Endothelial cell of umbilical vein (primary cell): ENCODE results near the gene SIRPD. TPM values are rescaled to one million over a fixed set of nuclear protein-coding genes. Genes with fewer than 3 reads are reported as not detected.

Source experiments
- BruUV-seq: library from RNA; stranded (reverse); fragments of 400-500 nt; replicated peaks from 2 replicates; lab custom pipeline; 2021; lab: Mats Ljungman, UMichigan
- CTCF ChIA-PET: fragments of 300-600, 350-600 bp; sonication (Branson Sonifier 250); formaldehyde crosslinking; loops from one replicate; lab custom pipeline; 2021; ENCODE audit warnings: antibody characterized with exemption, inconsistent platforms; lab: Charles Lee
- POLR2A ChIA-PET: fragments of 300-600, 350-600 bp; sonication (Branson Sonifier 250); formaldehyde crosslinking; loops from one replicate; lab custom pipeline; 2021; ENCODE audit warnings: antibody characterized with exemption, inconsistent platforms; lab: Charles Lee
- DNase-seq: peaks from one replicate; pipeline ENCODE4 v3.0.0-alpha.2; 2011; ENCODE audit warnings: low read depth, low spot score
- FAIRE-seq: peaks from 2 replicates; lab custom pipeline; 2011; peaks lifted over from hg19 to GRCh38; lab: Jason Lieb, UNC
- H2AFZ ChIP-seq: 2 replicates; pipeline ENCODE4 v1.6.0; 2012; ENCODE audit warnings: low read depth, low read length, control low read depth, inconsistent platforms
- H3K27ac ChIP-seq: 2 replicates; pipeline ENCODE4 v1.5.1; 2011; ENCODE audit warnings: low read depth, mild to moderate bottlenecking, control low read depth, low read length, moderate library complexity; ENCODE audit not compliant: insufficient read depth
- H3K27me3 ChIP-seq, 2 experiments: 2 replicates each; pipeline versions ENCODE4 v1.6.0 to v1.6.1; 2011; ENCODE audit warnings: low read length in 2 of 2, mixed read lengths in 1 of 2; ENCODE audit not compliant: control insufficient read depth in 2 of 2, insufficient read depth in 2 of 2
- H3K36me3 ChIP-seq, 2 experiments: 2 replicates in 1 of 2; 3 replicates in 1 of 2; pipeline ENCODE4 v1.5.1; 2011; ENCODE audit warnings: low read length in 2 of 2, mild to moderate bottlenecking in 1 of 2, moderate library complexity in 1 of 2; ENCODE audit not compliant: control insufficient read depth in 2 of 2, insufficient read depth in 2 of 2; ENCODE audit errors: extremely low read depth in 1 of 2
- H3K4me1 ChIP-seq: 3 replicates; pipeline ENCODE4 v1.5.1; 2011; ENCODE audit warnings: mild to moderate bottlenecking, low read length; ENCODE audit not compliant: control insufficient read depth, insufficient read depth; ENCODE audit errors: extremely low read depth
- H3K4me2 ChIP-seq: 2 replicates; pipeline ENCODE4 v1.6.1; 2011; ENCODE audit warnings: low read length, control low read depth, mixed read lengths; ENCODE audit not compliant: insufficient read depth
- H3K4me3 ChIP-seq, 3 experiments: fragments of 200-600 bp in 1 of 3; sonication (generic), shearing (Covaris generic) in 1 of 3; replicated peaks in 1 of 3; 2 replicates each; pipeline ENCODE4 v1.5.1; 2011 to 2016; ENCODE audit warnings: control low read depth in 3 of 3, low read length in 3 of 3, mild to moderate bottlenecking in 2 of 3, inconsistent platforms in 1 of 3, low read depth in 1 of 3, moderate library complexity in 1 of 3; ENCODE audit not compliant: insufficient read depth in 1 of 3
- H3K79me2 ChIP-seq: 2 replicates; pipeline ENCODE4 v1.6.0; 2012; ENCODE audit warnings: low read length, inconsistent platforms; ENCODE audit not compliant: control insufficient read depth, insufficient read depth
- H3K9ac ChIP-seq: replicated peaks from 2 replicates; pipeline ENCODE3; 2011; ENCODE audit warnings: low read length, control low read depth; ENCODE audit not compliant: insufficient read depth; ENCODE audit errors: extremely low read depth
- H3K9me1 ChIP-seq: replicated peaks from 3 replicates; pipeline ENCODE4 v1.6.0; 2011; ENCODE audit warnings: mild to moderate bottlenecking, low read length; ENCODE audit not compliant: control insufficient read depth, insufficient read depth; ENCODE audit errors: extremely low read depth
- H3K9me3 ChIP-seq: replicated peaks from 2 replicates; pipeline ENCODE4 v1.5.1; 2012; ENCODE audit warnings: low read length, inconsistent platforms; ENCODE audit not compliant: control insufficient read depth, insufficient read depth
- H4K20me1 ChIP-seq: replicated peaks from 2 replicates; pipeline ENCODE3; 2011; ENCODE audit warnings: mild to moderate bottlenecking, low read length; ENCODE audit not compliant: control insufficient read depth, insufficient read depth; ENCODE audit errors: extremely low read depth
- EZH2 ChIP-seq: IDR thresholded peaks from 2 replicates; pipeline ENCODE4 v1.6.1; 2012; ENCODE audit warnings: borderline replicate concordance, low read depth, mild to moderate bottlenecking, moderate library complexity, low read length, inconsistent platforms; ENCODE audit not compliant: severe bottlenecking
- FOS ChIP-seq: IDR thresholded peaks from 2 replicates; pipeline ENCODE4 v1.6.1; 2011; ENCODE audit warnings: mild to moderate bottlenecking, low read length, moderate library complexity, borderline replicate concordance; ENCODE audit not compliant: insufficient read depth
- GATA2 ChIP-seq: IDR thresholded peaks from 2 replicates; pipeline ENCODE4 v1.7.0; 2011; ENCODE audit warnings: low read depth, mild to moderate bottlenecking, moderate library complexity, mixed read lengths, low read length; ENCODE audit not compliant: insufficient read length, insufficient read depth
- JUN ChIP-seq: IDR thresholded peaks from 2 replicates; pipeline ENCODE4 v1.6.1; 2011; ENCODE audit warnings: borderline replicate concordance, low read depth; ENCODE audit not compliant: insufficient read length, insufficient read depth
- MYC ChIP-seq: IDR thresholded peaks from one replicate; pipeline ENCODE4 v1.6.1; 2011; ENCODE audit warnings: mild to moderate bottlenecking, low read depth, low read length
- POLR2A ChIP-seq: IDR thresholded peaks from 2 replicates; pipeline ENCODE4 v1.6.1; 2012; ENCODE audit warnings: low read depth, mild to moderate bottlenecking, control low read depth, low read length
- POLR2AphosphoS5 ChIP-seq: IDR thresholded peaks from 2 replicates; pipeline ENCODE4 v1.6.1; 2012; ENCODE audit warnings: low read depth, mild to moderate bottlenecking, control low read depth, low read length, moderate library complexity; ENCODE audit not compliant: insufficient read depth
- dilution Hi-C: fragments of 300-500 bp; cut with MboI; formaldehyde crosslinking; loops from one replicate; pipeline ENCODE4 v1.15.0; 2019; ENCODE audit warnings: low sequenced_read_pairs; ENCODE audit not compliant: extremely low pct_ligation_motif_present
- intact Hi-C: fragments of 100-400 bp; cut with micrococcal nuclease; formaldehyde crosslinking; loops from one replicate; pipeline ENCODE4 v1.10.0; 2022
- polyA plus RNA-seq, 4 experiments: library from polyadenylated mRNA; depleted of rRNA in 3 of 4; stranded (reverse) in 3 of 4; unstranded in 1 of 4; fragments of >200 nt; gene quantifications; 2 replicates each; pipeline versions ENCODE4 v1.2.1 to v1.2.3, GENCODE V29; 2011 to 2012; ENCODE audit warnings: missing spikeins in 1 of 4
- total RNA-seq: library from RNA; stranded (reverse); gene quantifications from 2 replicates; pipeline ENCODE4 v1.2.3, GENCODE V29; 2021
- TF ChIP-seq, protein P1 (sequence below), 2 donors: IDR thresholded peaks; 1 replicate in 1 of 2; 2 replicates in 1 of 2; pipeline ENCODE4 v1.5.1; 2011; ENCODE audit warnings: low read length in 2 of 2, mild to moderate bottlenecking in 2 of 2, moderate library complexity in 2 of 2, control low read depth in 1 of 2, inconsistent platforms in 1 of 2, low read depth in 1 of 2; ENCODE audit not compliant: insufficient read depth in 1 of 2; ENCODE audit errors: extremely low read depth in 1 of 2
- TF ChIP-seq, protein P2 (sequence below): IDR thresholded peaks from 2 replicates; pipeline ENCODE4 v1.6.1; 2011; ENCODE audit not compliant: insufficient read depth, insufficient read length

Gene SIRPD
- total and polyA plus RNA-seq, 2 donors (not counting 3 experiments of a cell fraction or from before 2014, with no cell fraction given) = not detected

DNA sequence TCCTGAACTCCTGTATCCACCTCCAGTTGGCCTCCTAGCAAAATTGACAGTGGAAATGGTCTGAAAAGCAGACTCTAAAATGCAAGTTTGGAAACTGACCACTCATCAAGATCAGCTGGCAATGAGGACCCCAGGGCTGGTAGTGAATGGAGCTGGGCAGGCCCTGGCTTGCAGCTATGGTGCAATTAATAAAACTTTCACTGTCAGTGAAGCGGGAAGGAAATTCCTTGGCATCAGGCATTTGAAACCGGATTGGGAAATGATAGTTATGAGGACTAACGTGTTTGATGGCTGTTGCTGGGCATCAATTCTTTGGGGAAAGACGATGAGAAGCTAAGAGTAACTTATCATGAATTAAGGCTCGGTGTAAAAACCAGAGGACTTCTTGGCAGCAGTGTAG is 43.2 kb upstream of the SIRPD start:
- Histone ChIP-seq H3K79me2 (no peaks in the 10 kb centered on the region), H4K20me1 (no peaks in the 10 kb centered on the region), H3K9ac (no peak overlapping the region), H3K9me1 (no peaks in the 10 kb centered on the region), H3K9me3 (no peaks in the 10 kb centered on the region), H3K27ac (no peak overlapping the region), H2AFZ (no peak overlapping the region), H3K4me2 (no peak overlapping the region), H3K36me3 (no peaks in the 10 kb centered on the region), H3K27me3 (no peaks in the 10 kb centered on the region), H3K4me3 (no peak overlapping the region), H3K4me1 (no peaks in the 10 kb centered on the region)
- intact Hi-C loops (no loop called here), dilution Hi-C loops (no loop called here)
- ChIA-PET CTCF (no interaction called here), POLR2A (no interaction called here)
- TF ChIP-seq MYC (no peak), FOS (no peak)
- TF ChIP-seq, protein P1, sequence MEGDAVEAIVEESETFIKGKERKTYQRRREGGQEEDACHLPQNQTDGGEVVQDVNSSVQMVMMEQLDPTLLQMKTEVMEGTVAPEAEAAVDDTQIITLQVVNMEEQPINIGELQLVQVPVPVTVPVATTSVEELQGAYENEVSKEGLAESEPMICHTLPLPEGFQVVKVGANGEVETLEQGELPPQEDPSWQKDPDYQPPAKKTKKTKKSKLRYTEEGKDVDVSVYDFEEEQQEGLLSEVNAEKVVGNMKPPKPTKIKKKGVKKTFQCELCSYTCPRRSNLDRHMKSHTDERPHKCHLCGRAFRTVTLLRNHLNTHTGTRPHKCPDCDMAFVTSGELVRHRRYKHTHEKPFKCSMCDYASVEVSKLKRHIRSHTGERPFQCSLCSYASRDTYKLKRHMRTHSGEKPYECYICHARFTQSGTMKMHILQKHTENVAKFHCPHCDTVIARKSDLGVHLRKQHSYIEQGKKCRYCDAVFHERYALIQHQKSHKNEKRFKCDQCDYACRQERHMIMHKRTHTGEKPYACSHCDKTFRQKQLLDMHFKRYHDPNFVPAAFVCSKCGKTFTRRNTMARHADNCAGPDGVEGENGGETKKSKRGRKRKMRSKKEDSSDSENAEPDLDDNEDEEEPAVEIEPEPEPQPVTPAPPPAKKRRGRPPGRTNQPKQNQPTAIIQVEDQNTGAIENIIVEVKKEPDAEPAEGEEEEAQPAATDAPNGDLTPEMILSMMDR (IDR thresholded peaks at IDR 0.05; ENCODE audit: extremely low read depth in 1 of 2, insufficient read depth in 1 of 2, low read depth in 1 of 2, low read length in 2 of 2) = no peak
- DNase-seq (no peak), FAIRE-seq (no peak)
- BruUV-seq = no TSS peak

DNA sequence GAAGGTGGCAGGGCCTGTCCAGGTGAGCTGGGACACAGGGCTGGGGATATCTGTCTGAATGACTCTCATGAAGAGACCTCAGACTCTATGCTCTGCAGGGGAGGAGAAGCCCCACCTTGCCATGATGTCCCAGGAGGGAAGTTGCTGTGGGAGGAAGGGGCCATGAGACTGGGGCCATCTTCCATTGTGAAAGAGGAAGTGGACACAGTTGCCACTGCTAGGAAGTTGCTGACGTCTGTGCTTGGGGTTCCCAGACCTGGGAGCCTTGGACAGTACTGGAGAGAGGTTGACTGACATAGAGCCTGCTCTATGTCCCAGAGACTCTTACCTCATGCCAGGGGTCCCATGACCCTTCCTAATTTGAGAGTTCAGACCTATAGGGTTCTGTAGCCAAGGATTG is 37.8 kb upstream of the SIRPD start:
- no peak overlapping the region for H3K4me3 ChIP-seq
- no peaks in the 10 kb centered on the region for H3K9me1 ChIP-seq
- no peaks in the 10 kb centered on the region for H3K27me3 ChIP-seq
- no peaks in the 10 kb centered on the region for H4K20me1 ChIP-seq
- no peaks in the 10 kb centered on the region for H3K9me3 ChIP-seq
- FAIRE-seq = no peak
- no peak overlapping the region for H2AFZ ChIP-seq
- dilution Hi-C loops (no loop called here), intact Hi-C loops (no loop called here)
- no TSS peak for BruUV-seq
- H3K9ac ChIP-seq = no peak overlapping the region
- no peaks in the 10 kb centered on the region for H3K4me1 ChIP-seq
- H3K79me2 ChIP-seq = no peaks in the 10 kb centered on the region
- no peak overlapping the region for H3K4me2 ChIP-seq
- no peak overlapping the region for H3K27ac ChIP-seq
- no peaks in the 10 kb centered on the region for H3K36me3 ChIP-seq
- TF ChIP-seq POLR2AphosphoS5 = no peak
- no peak for TF ChIP-seq FOS
- no peak for TF ChIP-seq EZH2
- no peak for TF ChIP-seq JUN
- TF ChIP-seq GATA2 = no peak
- no peak for TF ChIP-seq MYC
- no peak for TF ChIP-seq POLR2A
- TF ChIP-seq, protein P1 (IDR thresholded peaks at IDR 0.05; ENCODE audit: extremely low read depth in 1 of 2, insufficient read depth in 1 of 2, low read depth in 1 of 2, low read length in 2 of 2) = no peak
- TF ChIP-seq, protein P2, sequence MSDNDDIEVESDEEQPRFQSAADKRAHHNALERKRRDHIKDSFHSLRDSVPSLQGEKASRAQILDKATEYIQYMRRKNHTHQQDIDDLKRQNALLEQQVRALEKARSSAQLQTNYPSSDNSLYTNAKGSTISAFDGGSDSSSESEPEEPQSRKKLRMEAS = no peak
- ChIA-PET POLR2A (no interaction called here), CTCF (no interaction called here)
- no peak for DNase-seq
